BJ (cell line): ENCODE results near the gene EML6. TPM values are rescaled to one million over a fixed set of nuclear protein-coding genes. Genes with fewer than 3 reads are reported as not detected.

Source experiments
- CTCF ChIA-PET: fragments of 350-600 bp; formaldehyde crosslinking; extraction: SDS; loops from one replicate; lab custom pipeline; 2021; ENCODE audit warnings: antibody characterized with exemption, inconsistent platforms; lab: Yijun Ruan, JAX
- POLR2A ChIA-PET: fragments of 300-600 bp; sonication (Branson Sonifier 250); formaldehyde crosslinking; extraction: SDS; loops from one replicate; lab custom pipeline; 2021; ENCODE audit warnings: antibody characterized with exemption; lab: Charles Lee
- DNase-seq: peaks from one replicate; pipeline ENCODE4 v3.0.0-alpha.2; 2011; ENCODE audit warnings: low read depth
- H3K27me3 ChIP-seq: 2 replicates; pipeline ENCODE4 v1.6.0; 2011; ENCODE audit warnings: low read length; ENCODE audit not compliant: control insufficient read depth, insufficient read depth
- H3K36me3 ChIP-seq: 2 replicates; pipeline ENCODE4 v1.5.1; 2011; ENCODE audit warnings: low read length; ENCODE audit not compliant: control insufficient read depth, insufficient read depth
- H3K4me3 ChIP-seq: 2 replicates; pipeline ENCODE4 v1.5.1; 2011; ENCODE audit warnings: low read depth, mild to moderate bottlenecking, control low read depth, low read length
- polyA plus RNA-seq: library from polyadenylated mRNA; depleted of rRNA; stranded (reverse); fragments of >200 nt; gene quantifications from 2 replicates; pipeline ENCODE4 v1.2.3, GENCODE V29; 2011
- TF ChIP-seq, protein P1 (sequence below): IDR thresholded peaks from 2 replicates; pipeline ENCODE4 v1.5.1; 2011; ENCODE audit warnings: low read depth, mild to moderate bottlenecking, control low read depth, inconsistent platforms, low read length, moderate library complexity; ENCODE audit not compliant: insufficient read depth

Gene EML6
- polyA plus RNA-seq, 1 experiment = 0.18 TPM

GRCh38 chr2:54726431-54726830, 3.0 kb downstream of the EML6 start:
- CTCF ChIA-PET = interaction anchor here (1.5 kb wide), 1 partner anchor 112 kb away, joined by 4 read pairs; no protein-coding TSS in a partner anchor
- Histone ChIP-seq H3K4me3 (no peak overlapping the region), H3K27me3 (peaks cover 8% of the 10 kb centered on the region), H3K36me3 (no peaks in the 10 kb centered on the region)
- POLR2A ChIA-PET = no interaction called here
- TF ChIP-seq, protein P1, sequence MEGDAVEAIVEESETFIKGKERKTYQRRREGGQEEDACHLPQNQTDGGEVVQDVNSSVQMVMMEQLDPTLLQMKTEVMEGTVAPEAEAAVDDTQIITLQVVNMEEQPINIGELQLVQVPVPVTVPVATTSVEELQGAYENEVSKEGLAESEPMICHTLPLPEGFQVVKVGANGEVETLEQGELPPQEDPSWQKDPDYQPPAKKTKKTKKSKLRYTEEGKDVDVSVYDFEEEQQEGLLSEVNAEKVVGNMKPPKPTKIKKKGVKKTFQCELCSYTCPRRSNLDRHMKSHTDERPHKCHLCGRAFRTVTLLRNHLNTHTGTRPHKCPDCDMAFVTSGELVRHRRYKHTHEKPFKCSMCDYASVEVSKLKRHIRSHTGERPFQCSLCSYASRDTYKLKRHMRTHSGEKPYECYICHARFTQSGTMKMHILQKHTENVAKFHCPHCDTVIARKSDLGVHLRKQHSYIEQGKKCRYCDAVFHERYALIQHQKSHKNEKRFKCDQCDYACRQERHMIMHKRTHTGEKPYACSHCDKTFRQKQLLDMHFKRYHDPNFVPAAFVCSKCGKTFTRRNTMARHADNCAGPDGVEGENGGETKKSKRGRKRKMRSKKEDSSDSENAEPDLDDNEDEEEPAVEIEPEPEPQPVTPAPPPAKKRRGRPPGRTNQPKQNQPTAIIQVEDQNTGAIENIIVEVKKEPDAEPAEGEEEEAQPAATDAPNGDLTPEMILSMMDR = no peak
- no peak for DNase-seq

DNA sequence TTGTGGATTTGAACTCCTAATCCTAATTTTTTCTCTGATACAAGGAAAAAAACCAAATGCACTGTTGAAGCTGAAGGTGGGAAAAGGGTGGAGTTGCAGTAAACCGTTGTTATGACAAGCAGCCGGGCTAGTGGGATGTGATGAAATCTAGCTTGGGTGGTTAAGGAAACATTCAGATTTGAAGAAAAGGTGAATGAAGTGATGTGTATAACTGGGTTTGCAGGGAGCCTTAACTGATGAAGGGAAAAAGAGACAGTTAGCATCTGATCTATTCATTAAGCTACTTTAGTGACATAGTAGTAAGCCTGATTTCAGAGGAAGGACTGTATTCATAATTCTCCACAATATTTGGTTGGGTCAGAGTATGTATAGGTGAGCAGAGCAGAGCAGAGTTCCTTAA, 3.5 kb downstream of the EML6 start:
- no peak for DNase-seq

DNA sequence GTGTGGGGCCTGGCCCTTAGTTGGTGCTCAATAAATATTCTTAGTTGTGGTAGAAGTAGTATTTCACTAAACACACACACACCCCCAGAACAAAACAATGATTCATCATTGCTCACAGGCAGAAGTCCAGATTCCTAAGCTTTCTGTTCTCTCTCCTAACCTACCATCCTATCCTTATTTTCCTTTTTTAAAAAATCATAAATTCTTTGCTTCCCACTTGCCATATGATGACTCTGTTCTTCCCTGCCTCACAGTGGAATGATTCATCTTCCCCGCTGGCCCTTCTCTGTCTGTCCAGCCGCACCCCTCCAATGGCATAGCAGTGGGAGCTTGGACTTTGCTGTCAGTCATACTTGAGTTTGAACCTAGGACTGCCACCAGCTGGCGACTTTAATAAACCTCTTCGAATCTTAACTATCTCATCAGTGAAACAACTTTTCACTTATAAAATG, 5.2 kb downstream of the EML6 start:
- no peaks in the 10 kb centered on the region for H3K36me3 ChIP-seq
- ChIA-PET CTCF (interaction anchor here (1.0 kb wide), 1 partner anchor 118 kb away, joined by 3 read pairs; no protein-coding TSS in a partner anchor), POLR2A (interaction anchor here (0.6 kb wide), 2 partner anchors 171 to 928 kb away, joined by 3 to 4 read pairs; no protein-coding TSS in a partner anchor)
- no peak overlapping the region for H3K4me3 ChIP-seq
- peaks cover 8% of the 10 kb centered on the region for H3K27me3 ChIP-seq
- TF ChIP-seq, protein P1 = no peak
- DNase-seq = peak; percentile 83

More for the DNA sequence above, 3.5 kb downstream of the EML6 start:
- POLR2A ChIA-PET = no interaction called here
- TF ChIP-seq, protein P1 = no peak
- H3K27me3 ChIP-seq = peaks cover 8% of the 10 kb centered on the region
- no peaks in the 10 kb centered on the region for H3K36me3 ChIP-seq
- H3K4me3 ChIP-seq = no peak overlapping the region
- CTCF ChIA-PET = interaction anchor here (1.5 kb wide), 1 partner anchor 112 kb away, joined by 4 read pairs; no protein-coding TSS in a partner anchor

- no peaks in the 10 kb centered on the region for H3K27me3 ChIP-seq
- TF ChIP-seq, protein P1 = no peak
- no peaks in the 10 kb centered on the region for H3K36me3 ChIP-seq
- CTCF ChIA-PET = no interaction called here
- DNase-seq = no peak
- H3K4me3 ChIP-seq = no peak overlapping the region
- POLR2A ChIA-PET = no interaction called here
Observed at GRCh38 chr2:54735636-54736035, 12.2 kb downstream of the EML6 start.

DNA sequence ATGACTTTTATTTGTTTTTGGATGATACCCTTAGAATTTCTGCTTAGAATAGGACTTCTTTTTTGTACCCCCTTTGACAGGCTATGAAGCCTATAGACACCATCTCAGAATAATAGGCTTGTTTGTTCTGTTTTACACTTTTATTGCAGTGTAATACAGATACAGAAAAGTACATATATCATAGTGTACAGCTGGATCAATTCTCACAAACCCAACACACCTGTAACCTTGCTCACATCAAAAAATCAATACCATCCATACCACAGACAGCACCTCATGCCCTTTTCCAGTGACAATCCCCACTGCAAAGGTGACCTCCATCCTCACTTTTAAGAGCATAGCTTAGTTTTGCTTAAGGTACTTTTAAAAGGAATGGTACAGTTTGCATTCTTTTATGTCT, 14.8 kb downstream of the EML6 start:
- CTCF ChIA-PET = no interaction called here
- TF ChIP-seq, protein P1 = no peak
- 0 out of 2 replicates have a peak, but pooled peaks cover 3% of the 10 kb centered on the region for H3K27me3 ChIP-seq

More for the DNA sequence above, 14.8 kb downstream of the EML6 start:
- no peak for DNase-seq
- POLR2A ChIA-PET = no interaction called here
- no peaks in the 10 kb centered on the region for H3K36me3 ChIP-seq
- no peak overlapping the region for H3K4me3 ChIP-seq
